ENCODE results near the gene UCKL1.
A peak's percentile ranks its signal among the peaks of the same experiment; 100 is the strongest.

DNA sequence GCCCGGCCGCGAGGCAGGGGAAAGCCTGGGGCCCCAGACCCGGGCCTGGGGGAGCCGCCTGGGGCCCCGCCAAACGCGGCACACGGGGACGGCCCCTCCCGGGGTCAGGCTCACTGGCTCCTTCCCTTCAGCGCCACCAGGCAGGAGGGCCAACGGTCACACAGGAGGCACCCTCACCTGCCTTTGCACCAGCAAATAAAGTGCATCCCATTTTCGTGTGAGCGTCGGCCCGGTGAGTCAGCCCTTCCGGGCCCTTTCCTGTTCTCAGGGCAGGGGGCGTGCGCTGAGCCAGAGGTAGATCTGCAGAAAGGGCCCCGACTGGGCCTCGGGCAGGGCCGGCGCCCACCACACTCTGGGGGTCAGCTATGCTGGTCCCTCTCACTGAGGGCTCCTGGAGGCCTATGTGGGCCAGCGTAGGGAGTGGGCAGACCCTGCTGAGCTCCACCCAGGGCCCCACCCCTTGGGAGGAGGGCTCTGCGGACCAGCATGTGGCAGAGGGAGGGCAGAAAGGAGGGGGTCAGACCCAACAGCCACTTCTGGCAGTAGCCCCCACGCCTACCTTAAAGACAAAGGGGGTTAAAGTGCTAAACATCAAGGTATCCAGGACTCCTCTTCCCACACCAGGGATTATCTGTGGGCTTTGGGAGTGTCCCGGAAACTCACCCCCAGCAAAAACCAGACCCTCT lies 931 bp upstream of the UCKL1 start:
- TF ChIP-seq POLR2A (IDR thresholded peaks at IDR 0.05) (no peak), CTCF (IDR thresholded peaks at IDR 0.05) (peak in 1 of 2 donors; percentile 11)
